Measurements from ENCODE around the gene TNRC18. TPM values are rescaled to one million over a fixed set of nuclear protein-coding genes. Genes with fewer than 3 reads are reported as not detected.

The TNRC18 gene
- total and polyA plus RNA-seq, 2 donors (not counting 1 experiment from before 2014, with no cell fraction given): 17.8 to 75.0 TPM

- Histone ChIP-seq H3K9me3 (ENCODE audit: control extremely low read depth in 1 of 3, control insufficient read depth in 2 of 3, insufficient read depth in 1 of 3, low read length in 2 of 3) (peaks cover 0 to 14% (median 0%) of the 10 kb centered on the region in 3 donors), H3K79me2 (ENCODE audit: control insufficient read depth, insufficient read depth, low read length) (peaks cover 39% of the 10 kb centered on the region), H3K27me3 (replicated peaks in 1 of 4; ENCODE audit: control extremely low read depth in 1 of 4, control insufficient read depth in 3 of 4, insufficient read depth in 4 of 4, low read length in 3 of 4) (no peaks in the 10 kb centered on the region), H3K9ac (ENCODE audit: low read length) (peak overlapping the region; percentile 99), H3K4me2 (replicated peaks; ENCODE audit: low read depth, low read length, poor library complexity, severe bottlenecking) (peak overlapping the region; percentile 97), H3K27ac (ENCODE audit: low read length in 2 of 2) (peak overlapping the region; percentile 81 to 96), H4K20me1 (ENCODE audit: control insufficient read depth, insufficient read depth, low read length, poor library complexity, severe bottlenecking) (peaks cover 27% of the 10 kb centered on the region), H3K4me1 (ENCODE audit: control insufficient read depth in 2 of 2, insufficient read depth in 2 of 2, low read length in 2 of 2) (peaks cover 19 to 33% of the 10 kb centered on the region in 2 donors), H2AFZ (ENCODE audit: insufficient read depth, low read depth, low read length, poor library complexity, severe bottlenecking) (peak overlapping the region; percentile 76), H3K36me3 (replicated peaks in 1 of 2; ENCODE audit: control extremely low read depth in 1 of 2, control insufficient read depth in 1 of 2, extremely low read depth in 1 of 2, insufficient read depth in 2 of 2, low read length in 1 of 2) (peaks cover 0 to 22% of the 10 kb centered on the region in 2 experiments), H3K4me3 (ENCODE audit: control extremely low read depth in 1 of 5, extremely low read depth in 1 of 5, insufficient read depth in 1 of 5, low read depth in 2 of 5, low read length in 4 of 5) (peak overlapping the region; percentile 70 to 87 (median 79))
- ChIA-PET CTCF (interaction anchor here (0.9 to 2.5 kb wide), 21 partner anchors 13 to 304 kb away, joined by 3 to 42 read pairs (median 7); no protein-coding TSS in a partner anchor), POLR2A (interaction anchor here (0.6 to 1.7 kb wide), 6 partner anchors 26 to 180 kb away, joined by 3 to 17 read pairs (median 6); partner anchors contain the start of gene TNRC18)
- no peaks in the 10 kb centered on the region for H3K27me3 Mint-ChIP-seq
- ATAC-seq (ENCODE audit: low read depth) (peak; percentile 94), DNase-seq (peak; percentile 96)
- peaks cover 27% of the 10 kb centered on the region for H3K4me1 Mint-ChIP-seq
- 2% methylated on average over 30 of the region's 30 CpGs for WGBS (ENCODE audit: insufficient coverage)
- peak overlapping the region; percentile 86 for H3K4me3 Mint-ChIP-seq
- intact Hi-C loops (cut with micrococcal nuclease): loop anchor here (1.0 to 10.0 kb wide), 8 partner anchors 27 to 425 kb away; no protein-coding TSS in a partner anchor
- peak overlapping the region; percentile 89 for H3K27ac Mint-ChIP-seq
- no peak for TF ChIP-seq EZH2 (IDR thresholded peaks at IDR 0.05; ENCODE audit: borderline replicate concordance, insufficient read depth, low read depth, low read length, poor library complexity, severe bottlenecking)
- no peak for TF ChIP-seq CTCF (IDR thresholded peaks at IDR 0.05)
- H3K9me3 Mint-ChIP-seq (ENCODE audit: insufficient read depth): no peaks in the 10 kb centered on the region
These were observed 26.5 kb downstream of the TNRC18 start for GRCh38 chr7:5396999-5397663.

GRCh38 chr7:5396542-5396941, 27.1 kb downstream of the TNRC18 start:
- Mint-ChIP-seq H3K27ac (peak overlapping the region; percentile 89), H3K27me3 (no peaks in the 10 kb centered on the region), H3K4me3 (peak overlapping the region; percentile 86), H3K4me1 (peaks cover 27% of the 10 kb centered on the region), H3K9me3 (ENCODE audit: insufficient read depth) (no peaks in the 10 kb centered on the region)
- H3K9me3 ChIP-seq (ENCODE audit: control extremely low read depth in 1 of 3, control insufficient read depth in 2 of 3, insufficient read depth in 1 of 3, low read length in 2 of 3): peaks cover 0 to 10% (median 0%) of the 10 kb centered on the region in 3 donors
- peak; percentile 73 for DNase-seq
- H3K9ac ChIP-seq (ENCODE audit: low read length): peak overlapping the region; percentile 99
- peaks cover 0 to 28% of the 10 kb centered on the region in 2 experiments for H3K36me3 ChIP-seq (replicated peaks in 1 of 2; ENCODE audit: control extremely low read depth in 1 of 2, control insufficient read depth in 1 of 2, extremely low read depth in 1 of 2, insufficient read depth in 2 of 2, low read length in 1 of 2)
- ChIA-PET CTCF (interaction anchor here (0.7 to 2.5 kb wide), 24 partner anchors 12 to 304 kb away, joined by 3 to 42 read pairs (median 6); no protein-coding TSS in a partner anchor), POLR2A (interaction anchor here (0.6 to 1.7 kb wide), 6 partner anchors 27 to 180 kb away, joined by 4 to 17 read pairs (median 7); partner anchors contain the start of gene TNRC18)
- peak overlapping the region; percentile 81 to 96 for H3K27ac ChIP-seq (ENCODE audit: low read length in 2 of 2)
- peak overlapping the region; percentile 97 for H3K4me2 ChIP-seq (replicated peaks; ENCODE audit: low read depth, low read length, poor library complexity, severe bottlenecking)
- peak overlapping the region; percentile 76 for H2AFZ ChIP-seq (ENCODE audit: insufficient read depth, low read depth, low read length, poor library complexity, severe bottlenecking)
- WGBS (ENCODE audit: insufficient coverage): 4% methylated on average over 4 of the region's 6 CpGs
- TF ChIP-seq CTCF (IDR thresholded peaks at IDR 0.05) (peak; percentile 49), EZH2 (IDR thresholded peaks at IDR 0.05; ENCODE audit: borderline replicate concordance, insufficient read depth, low read depth, low read length, poor library complexity, severe bottlenecking) (no peak)
- intact Hi-C loops (cut with micrococcal nuclease): loop anchor here (1.0 to 10.0 kb wide), 5 partner anchors 54 to 426 kb away; no protein-coding TSS in a partner anchor
- ATAC-seq (ENCODE audit: low read depth): peak; percentile 34
- peak overlapping the region; percentile 70 to 87 (median 79) for H3K4me3 ChIP-seq (ENCODE audit: control extremely low read depth in 1 of 5, extremely low read depth in 1 of 5, insufficient read depth in 1 of 5, low read depth in 2 of 5, low read length in 4 of 5)
- H4K20me1 ChIP-seq (ENCODE audit: control insufficient read depth, insufficient read depth, low read length, poor library complexity, severe bottlenecking): peaks cover 32% of the 10 kb centered on the region
- no peaks in the 10 kb centered on the region for H3K27me3 ChIP-seq (replicated peaks in 1 of 4; ENCODE audit: control extremely low read depth in 1 of 4, control insufficient read depth in 3 of 4, insufficient read depth in 4 of 4, low read length in 3 of 4)
- H3K79me2 ChIP-seq (ENCODE audit: control insufficient read depth, insufficient read depth, low read length): peaks cover 44% of the 10 kb centered on the region
- H3K4me1 ChIP-seq (ENCODE audit: control insufficient read depth in 2 of 2, insufficient read depth in 2 of 2, low read length in 2 of 2): peaks cover 19 to 33% of the 10 kb centered on the region in 2 donors

Measured in B cell (primary cell).